IMR-90 (cell line): ENCODE results near the gene SF3A1. TPM values are rescaled to one million over a fixed set of nuclear protein-coding genes. Genes with fewer than 3 reads are reported as not detected.

Source experiments
- ATAC-seq: fragments of 200-7000 bp; cut with Tn5 transposase; 2 replicates; pipeline ENCODE4 v1.9.1; 2020; ENCODE audit warnings: low read depth, mild to moderate bottlenecking, moderate library complexity
- BruUV-seq: library from RNA; stranded (reverse); fragments of 400-500 nt; replicated peaks from 2 replicates; lab custom pipeline; 2021; lab: Mats Ljungman, UMichigan
- CTCF ChIA-PET: fragments of 300-600 bp; formaldehyde crosslinking; extraction: SDS; loops from one replicate; lab custom pipeline; 2021; ENCODE audit warnings: antibody characterized with exemption; lab: Yijun Ruan, JAX
- POLR2A ChIA-PET: fragments of 300-600 bp; sonication (Branson Sonifier 250); formaldehyde crosslinking; loops from one replicate; lab custom pipeline; 2022; ENCODE audit warnings: antibody characterized with exemption; ENCODE audit not compliant: unreplicated experiment; lab: Charles Lee
- DNase-seq: peaks from one replicate; pipeline ENCODE4 v3.0.0; 2013
- H2AFZ ChIP-seq: replicated peaks from 2 replicates; pipeline ENCODE3; 2013; ENCODE audit warnings: low read length, mild to moderate bottlenecking; ENCODE audit not compliant: poor library complexity
- H2AK5ac ChIP-seq: 2 replicates; pipeline ENCODE4 v1.6.1; 2013; ENCODE audit warnings: low read depth, low read length, inconsistent platforms
- H2AK9ac ChIP-seq: replicated peaks from 2 replicates; pipeline ENCODE3; 2013; ENCODE audit warnings: mild to moderate bottlenecking, low read depth, low read length, moderate library complexity; ENCODE audit not compliant: poor library complexity
- H2BK120ac ChIP-seq: 2 replicates; pipeline ENCODE4 v1.6.1; 2013; ENCODE audit warnings: low read depth, low read length, inconsistent platforms
- H2BK15ac ChIP-seq: 3 replicates; pipeline ENCODE4 v1.6.1; 2013; ENCODE audit warnings: low read depth, low read length, inconsistent platforms
- H2BK20ac ChIP-seq: 2 replicates; pipeline ENCODE4 v1.6.1; 2013; ENCODE audit warnings: low read depth, mild to moderate bottlenecking, inconsistent platforms, low read length, moderate library complexity
- H2BK5ac ChIP-seq: 2 replicates; pipeline ENCODE4 v1.6.1; 2013; ENCODE audit warnings: mild to moderate bottlenecking, low read depth, low read length, inconsistent platforms; ENCODE audit not compliant: poor library complexity, severe bottlenecking
- H3K14ac ChIP-seq: replicated peaks from 2 replicates; pipeline ENCODE4 v1.6.1; 2013; ENCODE audit warnings: low read depth, low read length, inconsistent platforms
- H3K18ac ChIP-seq: 2 replicates; pipeline ENCODE4 v1.6.1; 2013; ENCODE audit warnings: low read depth, low read length, control low read depth
- H3K23ac ChIP-seq: 2 replicates; pipeline ENCODE4 v1.6.1; 2013; ENCODE audit warnings: low read depth, low read length, inconsistent platforms
- H3K27ac ChIP-seq: 2 replicates; pipeline ENCODE4 v1.5.1; 2013; ENCODE audit warnings: mild to moderate bottlenecking, control low read depth, low read length; ENCODE audit not compliant: insufficient read depth
- H3K27me3 ChIP-seq: 2 replicates; pipeline ENCODE4 v1.6.1; 2013; ENCODE audit warnings: low read length; ENCODE audit not compliant: control insufficient read depth, insufficient read depth
- H3K36me3 ChIP-seq: 2 replicates; pipeline ENCODE4 v1.6.1; 2013; ENCODE audit warnings: low read length, mixed read lengths; ENCODE audit not compliant: control insufficient read depth, insufficient read depth
- H3K4ac ChIP-seq: 2 replicates; pipeline ENCODE4 v1.6.1; 2013; ENCODE audit warnings: low read depth, low read length, inconsistent platforms
- H3K4me1 ChIP-seq: 2 replicates; pipeline ENCODE4 v1.6.1; 2013; ENCODE audit warnings: low read length, mixed read lengths; ENCODE audit not compliant: control insufficient read depth, insufficient read depth
- H3K4me2 ChIP-seq: 2 replicates; pipeline ENCODE4 v1.6.1; 2013; ENCODE audit warnings: low read depth, mild to moderate bottlenecking, control low read depth, low read length, moderate library complexity
- H3K4me3 ChIP-seq: 2 replicates; pipeline ENCODE4 v1.5.1; 2013; ENCODE audit warnings: low read depth, mild to moderate bottlenecking, control low read depth, low read length, moderate library complexity; ENCODE audit not compliant: insufficient read depth
- H3K56ac ChIP-seq: 2 replicates; pipeline ENCODE4 v1.6.1; 2013; ENCODE audit warnings: low read length, inconsistent platforms; ENCODE audit not compliant: insufficient read depth; ENCODE audit errors: extremely low read depth
- H3K79me1 ChIP-seq, 2 experiments: 2 replicates each; pipeline ENCODE4 v1.6.1; 2013; ENCODE audit warnings: low read length in 2 of 2, inconsistent platforms in 1 of 2, low read depth in 1 of 2
- H3K9ac ChIP-seq: 2 replicates; pipeline ENCODE4 v1.6.1; 2013; ENCODE audit warnings: low read depth, low read length, control low read depth
- H3K9me1 ChIP-seq: 2 replicates; pipeline ENCODE4 v1.6.1; 2013; ENCODE audit warnings: low read length, inconsistent platforms; ENCODE audit not compliant: insufficient read depth
- H3K9me3 ChIP-seq: 2 replicates; pipeline ENCODE4 v1.6.1; 2013; ENCODE audit warnings: low read length; ENCODE audit not compliant: control insufficient read depth, insufficient read depth
- H4K20me1 ChIP-seq: 2 replicates; pipeline ENCODE4 v1.6.1; 2013; ENCODE audit warnings: low read length, inconsistent platforms; ENCODE audit not compliant: insufficient read depth
- H4K5ac ChIP-seq: 2 replicates; pipeline ENCODE4 v1.6.1; 2013; ENCODE audit warnings: mild to moderate bottlenecking, low read depth, low read length, control low read depth
- H4K8ac ChIP-seq, 2 experiments: 2 replicates each; pipeline ENCODE4 v1.6.1; 2013; ENCODE audit warnings: low read depth in 2 of 2, low read length in 2 of 2, control low read depth in 1 of 2, inconsistent platforms in 1 of 2
- H4K91ac ChIP-seq: 2 replicates; pipeline ENCODE4 v1.6.1; 2013; ENCODE audit warnings: low read depth, low read length, inconsistent platforms; ENCODE audit not compliant: insufficient read depth
- BHLHE40 ChIP-seq: fragments of 150-350 bp; IDR thresholded peaks from 2 replicates; pipeline ENCODE4 v1.6.1; 2016; ENCODE audit warnings: mild to moderate bottlenecking, low read depth, low read length
- RAD21 ChIP-seq: IDR thresholded peaks from 2 replicates; pipeline ENCODE4 v1.6.1; 2012; ENCODE audit warnings: low read length, improper control_type of control experiment
- WGBS, 2 experiments: methylation state at CpG; one replicate each; pipeline versions ENCODE4 v1.1.5 to v1.1.7; 2013; ENCODE audit warnings: missing lambda C conversion rate in 2 of 2; ENCODE audit not compliant: insufficient read length in 1 of 2; ENCODE audit errors: extremely low coverage in 2 of 2; 5-methylcytosine and 5-hydroxymethylcytosine counted together
- dilution Hi-C: fragments of 300-500 bp; cut with HindIII; formaldehyde crosslinking; loops from one replicate; pipeline ENCODE4 v1.14.3; 2018; ENCODE audit warnings: low sequenced_read_pairs; ENCODE audit not compliant: unreplicated experiment
- in situ Hi-C: fragments of 300-500 bp; cut with MboI; formaldehyde crosslinking; loops from 3 replicates; pipeline ENCODE4 v1.14.3; 2019; ENCODE audit warnings: low sequenced_read_pairs, inconsistent platforms, mixed read lengths
- intact Hi-C: fragments of 100-400 bp; cut with micrococcal nuclease; formaldehyde crosslinking; loops from 2 replicates; pipeline ENCODE4 v1.10.0; 2022
- polyA plus RNA-seq, 3 experiments: library from polyadenylated mRNA; depleted of rRNA; stranded (reverse); fragments of >200 nt; gene quantifications; 2 replicates each; pipeline ENCODE4 v1.2.3, GENCODE V29; 2012; ENCODE audit warnings: low replicate concordance in 1 of 3
- total RNA-seq: library from RNA; depleted of rRNA; stranded (reverse); fragments of >200 nt; gene quantifications from 2 replicates; pipeline ENCODE4 v1.2.3, GENCODE V29; 2012

Gene SF3A1
- total and polyA plus RNA-seq, 2 of the 4 experiments (the other 2 are of a cell fraction), result 36.9 to 67.2 TPM

GRCh38 chr22:30305519-30305905, 51.2 kb downstream of the SF3A1 start:
- Histone ChIP-seq H3K79me1 (peaks cover 67 to 91% of the 10 kb centered on the region in 2 experiments), H3K18ac (no peak overlapping the region), H3K9me1 (peaks cover 36% of the 10 kb centered on the region), H3K4me3 (no peak overlapping the region), H2AFZ (no peak overlapping the region), H3K36me3 (peaks cover 30% of the 10 kb centered on the region), H3K4me1 (peaks cover 27% of the 10 kb centered on the region), H4K20me1 (peaks cover 62% of the 10 kb centered on the region), H2BK15ac (no peak overlapping the region), H2BK120ac (no peak overlapping the region), H2AK5ac (peak overlapping the region; percentile 67), H3K27me3 (no peaks in the 10 kb centered on the region), H2AK9ac (peak overlapping the region; percentile 53), H4K5ac (no peak overlapping the region), H3K14ac (peak overlapping the region; percentile 65; the same call in 1 of the 2 replicates), H3K4me2 (no peak overlapping the region), H3K9me3 (no peaks in the 10 kb centered on the region), H3K27ac (no peak overlapping the region), H4K8ac (peak overlapping the region in 1 of 2 experiments; percentile 18; a peak in 1 of 4 replicates), H3K23ac (no peak overlapping the region), H4K91ac (no peak overlapping the region), H2BK20ac (no peak overlapping the region), H3K4ac (peak overlapping the region; percentile 45; the same call in 1 of the 2 replicates), H2BK5ac (no peak overlapping the region), H3K9ac (no peak overlapping the region), H3K56ac (no peak overlapping the region)
- intact Hi-C loops, result no loop called here
- in situ Hi-C loops, result no loop called here
- ChIA-PET CTCF (no interaction called here), POLR2A (no interaction called here)
- DNase-seq, result no peak
- TF ChIP-seq RAD21, result no peak
- TF ChIP-seq BHLHE40, result no peak
- no peak for ATAC-seq
- BruUV-seq, result no TSS peak
- WGBS, 2 experiments, result 57% methylated on average over 1 of the region's 4 CpGs; no CpG with 5 or more reads in 1 of the 2 experiments
- dilution Hi-C loops, result no loop called here
